GM12878 (cell line): ENCODE measurements around the gene RICTOR. TPM values are rescaled to one million over a fixed set of nuclear protein-coding genes. Genes with fewer than 3 reads are reported as not detected.

ENCODE experiments used
- ATAC-seq: fragments of 200-7000 bp; cut with Tn5 transposase; 3 replicates; pipeline ENCODE4 v1.9.1; 2020; ENCODE audit warnings: mild to moderate bottlenecking, moderate library complexity
- BruUV-seq: library from RNA; stranded (reverse); fragments of 400-500 nt; replicated peaks from 2 replicates; lab custom pipeline; 2021; lab: Mats Ljungman, UMichigan
- CTCF ChIA-PET: fragments of 300-600 bp; sonication (Branson Sonifier 250); formaldehyde crosslinking; extraction: SDS; loops from one replicate; lab custom pipeline; 2021; ENCODE audit warnings: inconsistent platforms; lab: Yijun Ruan, JAX
- POLR2A ChIA-PET: fragments of 350-600 bp; formaldehyde crosslinking; extraction: SDS; loops from one replicate; lab custom pipeline; 2021; ENCODE audit warnings: inconsistent platforms; lab: Charles Lee
- RAD21 ChIA-PET: fragments of 300-600 bp; sonication (Branson Sonifier 250); formaldehyde crosslinking; loops from one replicate; lab custom pipeline; 2023; ENCODE audit warnings: antibody characterized with exemption; ENCODE audit not compliant: unreplicated experiment; lab: Charles Lee
- SMC1A ChIA-PET: fragments of 300-600 bp; sonication (Branson Sonifier 250); formaldehyde crosslinking; loops from one replicate; lab custom pipeline; 2023; ENCODE audit not compliant: unreplicated experiment, uncharacterized antibody; lab: Charles Lee
- DNase-seq: peaks from one replicate; pipeline ENCODE4 v3.0.0-alpha.2; 2011; ENCODE audit warnings: low read depth, low spot score
- FAIRE-seq: peaks from 3 replicates; lab custom pipeline; 2011; peaks lifted over from hg19 to GRCh38; lab: Jason Lieb, UNC
- H2AFZ ChIP-seq: 2 replicates; pipeline ENCODE4 v1.6.0; 2011; ENCODE audit warnings: low read depth, low read length, control low read depth; ENCODE audit not compliant: control insufficient read depth
- H3K27ac ChIP-seq: 2 replicates; pipeline ENCODE4 v1.5.1; 2011; ENCODE audit warnings: control low read depth; ENCODE audit not compliant: control insufficient read depth, insufficient read depth
- H3K27me3 ChIP-seq, 2 experiments: replicated peaks in 1 of 2; 2 replicates each; pipeline versions ENCODE4 v1.6.0 to v1.6.1; 2011; ENCODE audit warnings: low read length in 1 of 2; ENCODE audit not compliant: control insufficient read depth in 2 of 2, insufficient read depth in 2 of 2
- H3K36me3 ChIP-seq, 2 experiments: 2 replicates each; pipeline ENCODE4 v1.5.1; 2011; ENCODE audit warnings: low read length in 1 of 2; ENCODE audit not compliant: control insufficient read depth in 2 of 2, insufficient read depth in 2 of 2
- H3K4me1 ChIP-seq: 2 replicates; pipeline ENCODE4 v1.6.1; 2011; ENCODE audit warnings: mild to moderate bottlenecking, low read length, moderate library complexity, mixed read lengths; ENCODE audit not compliant: control insufficient read depth, insufficient read depth
- H3K4me2 ChIP-seq: 2 replicates; pipeline ENCODE4 v1.6.0; 2011; ENCODE audit warnings: control low read depth; ENCODE audit not compliant: control insufficient read depth, insufficient read depth
- H3K4me3 ChIP-seq: fragments of 200-600 bp; sonication (generic); 2 replicates; pipeline ENCODE4 v1.5.1; 2016
- H3K79me2 ChIP-seq: 2 replicates; pipeline ENCODE4 v1.6.0; 2011; ENCODE audit warnings: low read length; ENCODE audit not compliant: control insufficient read depth, insufficient read depth
- H3K9ac ChIP-seq: 2 replicates; pipeline ENCODE4 v1.8.0; 2011; ENCODE audit warnings: low read length, control low read depth, mixed read lengths; ENCODE audit not compliant: control insufficient read depth, insufficient read depth
- H3K9me3 ChIP-seq: replicated peaks from 3 replicates; pipeline ENCODE4 v1.5.1; 2011; ENCODE audit warnings: mild to moderate bottlenecking, low read length; ENCODE audit not compliant: control insufficient read depth, insufficient read depth
- H4K20me1 ChIP-seq: 2 replicates; pipeline ENCODE4 v1.6.0; 2011; ENCODE audit not compliant: control insufficient read depth, insufficient read depth
- BRCA1 ChIP-seq: IDR thresholded peaks from 2 replicates; pipeline ENCODE4 v1.6.1; 2011; ENCODE audit warnings: low read depth, low read length, improper control_type of control experiment
- CBX5 ChIP-seq: sonication (generic); IDR thresholded peaks from 2 replicates; pipeline ENCODE4 v1.6.1; 2016; ENCODE audit warnings: low read depth, moderate library complexity, mild to moderate bottlenecking, inconsistent platforms
- CREM ChIP-seq: IDR thresholded peaks from 2 replicates; pipeline ENCODE4 v1.6.1; 2014; ENCODE audit warnings: antibody characterized with exemption, low read depth
- KDM1A ChIP-seq: fragments of 200-600 bp; sonication (generic); IDR thresholded peaks from 2 replicates; pipeline ENCODE4 v1.6.1; 2016; ENCODE audit warnings: borderline replicate concordance
- MTA2 ChIP-seq: fragments of 450-650 bp; IDR thresholded peaks from 2 replicates; pipeline ENCODE4 v1.6.1; 2016; ENCODE audit warnings: low read depth, mild to moderate bottlenecking, moderate library complexity
- NR2C1 ChIP-seq: fragments of 450-650 bp; IDR thresholded peaks from 2 replicates; pipeline ENCODE4 v1.6.1; 2017; ENCODE audit warnings: antibody characterized with exemption, mild to moderate bottlenecking, moderate library complexity
- RCOR1 ChIP-seq: conservative IDR thresholded peaks from 2 replicates; pipeline ENCODE4 v1.6.1; 2012; ENCODE audit warnings: low read depth, low read length, improper control_type of control experiment
- RFX5 ChIP-seq: IDR thresholded peaks from 2 replicates; pipeline ENCODE4 v1.6.1; 2011; ENCODE audit warnings: low read depth, low read length, improper control_type of control experiment
- TCF3 ChIP-seq: IDR thresholded peaks from 2 replicates; pipeline ENCODE4 v1.6.1; 2012; ENCODE audit warnings: low read depth, mild to moderate bottlenecking, low read length, borderline replicate concordance; ENCODE audit not compliant: insufficient read depth
- WGBS: methylation state at CpG from one replicate; pipeline ENCODE4 v1.1.6; 2016; ENCODE audit warnings: low lambda C conversion rate; ENCODE audit not compliant: insufficient replicate concordance, insufficient coverage; ENCODE audit errors: missing lambda C conversion rate; 5-methylcytosine and 5-hydroxymethylcytosine counted together
- in situ Hi-C: fragments of 300-500 bp; cut with MboI; formaldehyde crosslinking; loops from 9 replicates; pipeline ENCODE4 v1.14.3; 2018; ENCODE audit warnings: mixed read lengths
- intact Hi-C: fragments of 100-400 bp; cut with micrococcal nuclease; formaldehyde crosslinking; loops from one replicate; pipeline ENCODE4 v1.14.2; 2022; ENCODE audit not compliant: unreplicated experiment
- polyA plus RNA-seq, 11 experiments: library from polyadenylated mRNA; depleted of rRNA in 4 of 11; unstranded in 6 of 11; stranded (reverse) in 5 of 11; fragments of >200 nt; fragmentation: Nextera tagmentation in 4 of 11; fragmentation: Illumina TruSeq in 1 of 11; extraction: Ambion mirVana in 4 of 11; extraction: Trizol in 1 of 11; gene quantifications; 1 replicate in 1 of 11; 2 replicates in 10 of 11; pipeline versions ENCODE4 v1.2.1 to v1.2.3, GENCODE V29; 2011 to 2016; ENCODE audit warnings: inconsistent platforms in 2 of 11, missing spikeins in 2 of 11, low read depth in 1 of 11
- total RNA-seq, 4 experiments: library from RNA; depleted of rRNA in 3 of 4; stranded (reverse); fragments of >200 nt in 3 of 4; fragmentation: Illumina TruSeq in 1 of 4; extraction: Trizol in 1 of 4; gene quantifications; 2 replicates each; pipeline versions ENCODE4 v1.2.1 to v1.2.3, GENCODE V29; 2013 to 2021

Gene RICTOR
- total and polyA plus RNA-seq, 10 of the 15 experiments (the other 5 are each of a cell fraction or from before 2014, with no cell fraction given): 2.7 to 23.0 (median 6.9) TPM

- 68% methylated on average over 8 of the region's 9 CpGs for WGBS
- TF ChIP-seq RCOR1: no peak
- TF ChIP-seq TCF3: no peak
- TF ChIP-seq MTA2: no peak
- no peak for TF ChIP-seq RFX5
- TF ChIP-seq CREM: no peak
- TF ChIP-seq CBX5: no peak
- TF ChIP-seq BRCA1: no peak
- Histone ChIP-seq H3K27me3 (no peaks in the 10 kb centered on the region), H4K20me1 (no peaks in the 10 kb centered on the region), H3K27ac (no peak overlapping the region), H3K79me2 (no peaks in the 10 kb centered on the region), H3K4me1 (no peaks in the 10 kb centered on the region), H3K4me3 (no peak overlapping the region), H3K9ac (no peak overlapping the region), H3K36me3 (peaks cover 0 to 4% of the 10 kb centered on the region in 2 experiments; a peak in 1 of 4 replicates), H2AFZ (no peak overlapping the region), H3K4me2 (no peak overlapping the region), H3K9me3 (peaks cover 2% of the 10 kb centered on the region; the same call in 1 of the 3 replicates)
- RAD21 ChIA-PET: no interaction called here
- no peak for DNase-seq
- no peak for ATAC-seq
- no peak for FAIRE-seq
- BruUV-seq: no TSS peak
- in situ Hi-C loops: no loop called here
- intact Hi-C loops: no loop called here
- SMC1A ChIA-PET: no interaction called here
- CTCF ChIA-PET: no interaction called here
- POLR2A ChIA-PET: no interaction called here
These were observed 88.2 kb downstream of the RICTOR start for GRCh38 chr5:38985909-38986452.

- Histone ChIP-seq H3K9ac (no peak overlapping the region), H4K20me1 (no peaks in the 10 kb centered on the region), H3K36me3 (peaks cover 0 to 3% of the 10 kb centered on the region in 2 experiments; a peak in 1 of 4 replicates), H3K4me1 (no peaks in the 10 kb centered on the region), H3K27me3 (no peaks in the 10 kb centered on the region), H3K27ac (no peak overlapping the region), H3K79me2 (no peaks in the 10 kb centered on the region), H3K4me3 (no peak overlapping the region), H3K9me3 (no peaks in the 10 kb centered on the region), H3K4me2 (no peak overlapping the region), H2AFZ (no peak overlapping the region)
- ChIA-PET RAD21 (no interaction called here), CTCF (interaction anchor here (1.1 kb wide), 1 partner anchor 101 kb away, joined by 3 read pairs; no protein-coding TSS in a partner anchor), POLR2A (no interaction called here), SMC1A (interaction anchor here (1.2 to 1.6 kb wide), 2 partner anchors 12 to 14 kb away, joined by 3 to 5 read pairs; no protein-coding TSS in a partner anchor)
- FAIRE-seq (no peak), DNase-seq (no peak), ATAC-seq (no peak)
- TSS peak; percentile 27 for BruUV-seq
- intact Hi-C loops (no loop called here), in situ Hi-C loops (no loop called here)
- TF ChIP-seq KDM1A: no peak
- no peak for TF ChIP-seq NR2C1
- TF ChIP-seq MTA2: no peak
- WGBS: 88% methylated on average over 2 of the region's 2 CpGs
These were observed 94.7 kb downstream of the RICTOR start for GRCh38 chr5:38979535-38979934.
